Transverse colon (tissue), 3 donors: ENCODE measurements around the gene MPL.

Experiments used
- POLR2A ChIP-seq: fragments of 450-650 bp; IDR thresholded peaks from one replicate; pipeline ENCODE4 v1.6.1; 2016; ENCODE audit warnings: antibody characterized with exemption, mild to moderate bottlenecking, moderate library complexity
- TF ChIP-seq, protein P1 (sequence below), 5 experiments: fragments of 200-600 bp in 3 of 5; fragments of 450-650 bp in 2 of 5; sonication (generic) in 3 of 5; IDR thresholded peaks; 1 replicate in 2 of 5; 2 replicates in 3 of 5; pipeline ENCODE4 v1.5.1; 2016 to 2017; ENCODE audit warnings: antibody characterized with exemption in 5 of 5, inconsistent platforms in 3 of 5, mild to moderate bottlenecking in 2 of 5, moderate library complexity in 1 of 5

DNA sequence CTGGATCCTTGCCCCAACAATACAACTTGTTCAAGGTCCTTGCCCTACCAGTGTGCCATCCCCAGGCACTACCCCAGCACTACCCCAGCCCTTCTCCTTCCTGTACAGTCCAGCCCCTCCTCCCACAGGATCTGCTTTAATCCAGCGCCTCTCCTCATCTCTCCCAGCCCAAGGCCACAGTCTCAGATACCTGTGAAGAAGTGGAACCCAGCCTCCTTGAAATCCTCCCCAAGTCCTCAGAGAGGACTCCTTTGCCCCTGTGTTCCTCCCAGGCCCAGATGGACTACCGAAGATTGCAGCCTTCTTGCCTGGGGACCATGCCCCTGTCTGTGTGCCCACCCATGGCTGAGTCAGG, 14.7 kb downstream of the MPL start:
- TF ChIP-seq, protein P1, sequence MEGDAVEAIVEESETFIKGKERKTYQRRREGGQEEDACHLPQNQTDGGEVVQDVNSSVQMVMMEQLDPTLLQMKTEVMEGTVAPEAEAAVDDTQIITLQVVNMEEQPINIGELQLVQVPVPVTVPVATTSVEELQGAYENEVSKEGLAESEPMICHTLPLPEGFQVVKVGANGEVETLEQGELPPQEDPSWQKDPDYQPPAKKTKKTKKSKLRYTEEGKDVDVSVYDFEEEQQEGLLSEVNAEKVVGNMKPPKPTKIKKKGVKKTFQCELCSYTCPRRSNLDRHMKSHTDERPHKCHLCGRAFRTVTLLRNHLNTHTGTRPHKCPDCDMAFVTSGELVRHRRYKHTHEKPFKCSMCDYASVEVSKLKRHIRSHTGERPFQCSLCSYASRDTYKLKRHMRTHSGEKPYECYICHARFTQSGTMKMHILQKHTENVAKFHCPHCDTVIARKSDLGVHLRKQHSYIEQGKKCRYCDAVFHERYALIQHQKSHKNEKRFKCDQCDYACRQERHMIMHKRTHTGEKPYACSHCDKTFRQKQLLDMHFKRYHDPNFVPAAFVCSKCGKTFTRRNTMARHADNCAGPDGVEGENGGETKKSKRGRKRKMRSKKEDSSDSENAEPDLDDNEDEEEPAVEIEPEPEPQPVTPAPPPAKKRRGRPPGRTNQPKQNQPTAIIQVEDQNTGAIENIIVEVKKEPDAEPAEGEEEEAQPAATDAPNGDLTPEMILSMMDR (IDR thresholded peaks at IDR 0.05), result no peak
- no peak for TF ChIP-seq POLR2A
